A673 (cell line): Measurements from ENCODE around the gene KPNA4. TPM values are rescaled to one million over a fixed set of nuclear protein-coding genes. Genes with fewer than 3 reads are reported as not detected.

ENCODE experiments used
- BruUV-seq: library from RNA; stranded (reverse); fragments of 400-500 nt; replicated peaks from 2 replicates; lab custom pipeline; 2021; lab: Mats Ljungman, UMichigan
- CTCF ChIA-PET: fragments of 300-600 bp; sonication (Branson Sonifier 250); formaldehyde crosslinking; loops from one replicate; lab custom pipeline; 2022; ENCODE audit warnings: antibody characterized with exemption; lab: Charles Lee
- POLR2A ChIA-PET: fragments of 300-600 bp; sonication (Branson Sonifier 250); formaldehyde crosslinking; loops from one replicate; lab custom pipeline; 2022; ENCODE audit warnings: antibody characterized with exemption; ENCODE audit not compliant: low non-redundant PET; lab: Charles Lee
- DNase-seq: peaks from one replicate; pipeline ENCODE4 v3.0.0-alpha.2; 2015; ENCODE audit warnings: low spot score
- H3K27ac ChIP-seq: fragments of 200-600 bp; sonication (generic); 2 replicates; pipeline ENCODE4 v1.5.1; 2016; ENCODE audit warnings: mixed run types, low read depth, mild to moderate bottlenecking, mixed read lengths, antibody characterized with exemption, low read length; ENCODE audit not compliant: poor library complexity, severe bottlenecking
- H3K27me3 ChIP-seq: fragments of 200-600 bp; sonication (generic); replicated peaks from 2 replicates; pipeline ENCODE4 v1.6.1; 2017; ENCODE audit warnings: mixed run types, low read depth, mild to moderate bottlenecking, mixed read lengths, antibody characterized with exemption, low read length; ENCODE audit not compliant: insufficient read depth, poor library complexity
- H3K36me3 ChIP-seq: fragments of 200-600 bp; sonication (generic); 2 replicates; pipeline ENCODE4 v1.6.1; 2016; ENCODE audit warnings: mixed run types, mild to moderate bottlenecking, mixed read lengths, antibody characterized with exemption, low read length; ENCODE audit not compliant: insufficient read depth, poor library complexity, severe bottlenecking
- H3K4me1 ChIP-seq: fragments of 200-600 bp; sonication (generic); 2 replicates; pipeline ENCODE4 v1.6.1; 2017; ENCODE audit warnings: mixed run types, mild to moderate bottlenecking, mixed read lengths, antibody characterized with exemption, low read length; ENCODE audit not compliant: insufficient read depth, poor library complexity, severe bottlenecking
- H3K4me3 ChIP-seq: fragments of 200-600 bp; sonication (generic); 2 replicates; pipeline ENCODE4 v1.5.1; 2016; ENCODE audit warnings: low read depth, mixed run types, mild to moderate bottlenecking, mixed read lengths, low read length; ENCODE audit not compliant: poor library complexity, severe bottlenecking
- H3K9me3 ChIP-seq: fragments of 200-600 bp; sonication (generic); 2 replicates; pipeline ENCODE4 v1.6.1; 2016; ENCODE audit warnings: mixed run types, low read depth, mild to moderate bottlenecking, mixed read lengths, antibody characterized with exemption, low read length; ENCODE audit not compliant: poor library complexity, severe bottlenecking
- EZH2 ChIP-seq: fragments of 200-600 bp; sonication (generic); IDR thresholded peaks from 2 replicates; pipeline ENCODE4 v1.6.1; 2017; ENCODE audit warnings: borderline replicate concordance, low read depth, mild to moderate bottlenecking, mixed read lengths, antibody characterized with exemption, low read length; ENCODE audit not compliant: poor library complexity, severe bottlenecking
- intact Hi-C: fragments of 100-400 bp; cut with micrococcal nuclease; formaldehyde crosslinking; loops from one replicate; pipeline ENCODE4 v1.10.0; 2022; ENCODE audit not compliant: unreplicated experiment
- total RNA-seq: library from RNA; stranded (reverse); gene quantifications from 2 replicates; pipeline ENCODE4 v1.2.3, GENCODE V29; 2021
- TF ChIP-seq, protein P1 (sequence below): fragments of 300-800, 200-600 bp; sonication (generic); conservative IDR thresholded peaks from 2 replicates; pipeline ENCODE4 v1.5.1; 2017; ENCODE audit warnings: low read depth, mild to moderate bottlenecking, antibody characterized with exemption, low read length, moderate library complexity, mixed read lengths

The KPNA4 gene
- total RNA-seq, 1 experiment from 2014 or later, result 88.5 TPM

DNA sequence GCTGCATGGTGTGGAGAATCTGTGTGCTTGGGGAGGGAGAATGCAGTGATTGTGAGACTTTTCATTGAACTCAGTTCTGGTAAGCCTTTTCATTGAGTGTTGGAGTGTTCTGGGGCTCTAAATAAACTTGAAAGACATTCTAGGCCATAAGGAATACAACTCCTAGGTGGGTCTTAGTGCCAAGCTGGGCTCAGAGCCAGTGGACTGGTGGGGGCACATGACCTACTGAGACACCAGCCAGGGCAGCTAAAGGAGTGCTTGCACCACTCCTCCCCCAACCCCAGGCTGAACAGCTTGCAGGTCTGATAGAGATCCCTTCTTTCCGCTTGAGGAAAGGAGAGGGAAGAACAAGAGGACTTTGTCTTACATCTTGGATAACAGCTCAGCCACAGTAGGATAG, 21.7 kb upstream of the KPNA4 start:
- no peak for TF ChIP-seq EZH2
- TF ChIP-seq, protein P1, sequence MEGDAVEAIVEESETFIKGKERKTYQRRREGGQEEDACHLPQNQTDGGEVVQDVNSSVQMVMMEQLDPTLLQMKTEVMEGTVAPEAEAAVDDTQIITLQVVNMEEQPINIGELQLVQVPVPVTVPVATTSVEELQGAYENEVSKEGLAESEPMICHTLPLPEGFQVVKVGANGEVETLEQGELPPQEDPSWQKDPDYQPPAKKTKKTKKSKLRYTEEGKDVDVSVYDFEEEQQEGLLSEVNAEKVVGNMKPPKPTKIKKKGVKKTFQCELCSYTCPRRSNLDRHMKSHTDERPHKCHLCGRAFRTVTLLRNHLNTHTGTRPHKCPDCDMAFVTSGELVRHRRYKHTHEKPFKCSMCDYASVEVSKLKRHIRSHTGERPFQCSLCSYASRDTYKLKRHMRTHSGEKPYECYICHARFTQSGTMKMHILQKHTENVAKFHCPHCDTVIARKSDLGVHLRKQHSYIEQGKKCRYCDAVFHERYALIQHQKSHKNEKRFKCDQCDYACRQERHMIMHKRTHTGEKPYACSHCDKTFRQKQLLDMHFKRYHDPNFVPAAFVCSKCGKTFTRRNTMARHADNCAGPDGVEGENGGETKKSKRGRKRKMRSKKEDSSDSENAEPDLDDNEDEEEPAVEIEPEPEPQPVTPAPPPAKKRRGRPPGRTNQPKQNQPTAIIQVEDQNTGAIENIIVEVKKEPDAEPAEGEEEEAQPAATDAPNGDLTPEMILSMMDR, result no peak
- Histone ChIP-seq H3K4me1 (no peaks in the 10 kb centered on the region), H3K36me3 (no peaks in the 10 kb centered on the region), H3K27me3 (no peaks in the 10 kb centered on the region), H3K27ac (no peak overlapping the region), H3K9me3 (no peaks in the 10 kb centered on the region), H3K4me3 (no peak overlapping the region)
- BruUV-seq, result no TSS peak
- CTCF ChIA-PET, result no interaction called here
- POLR2A ChIA-PET, result no interaction called here
- DNase-seq, result no peak
- intact Hi-C loops, result no loop called here

DNA sequence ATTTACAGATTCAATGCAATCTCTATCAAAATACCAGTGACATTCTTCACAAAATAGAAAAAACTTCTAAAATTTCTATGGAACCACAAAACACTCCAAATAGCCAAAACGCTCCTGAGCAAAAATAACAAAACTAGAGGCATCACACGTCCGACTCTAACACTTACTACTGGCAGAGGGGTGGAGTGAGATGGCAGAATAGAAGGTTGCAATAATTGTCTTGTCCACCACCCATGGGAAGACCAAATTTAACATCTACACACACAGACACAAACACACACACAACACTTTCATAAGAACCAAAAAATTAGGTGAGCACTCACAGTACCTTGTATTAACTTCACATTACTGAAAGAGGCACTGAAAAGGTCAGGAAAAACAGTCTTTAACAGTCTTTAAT, 21.3 kb upstream of the KPNA4 start:
- Histone ChIP-seq H3K27ac (no peak overlapping the region), H3K27me3 (no peaks in the 10 kb centered on the region), H3K4me1 (no peaks in the 10 kb centered on the region), H3K36me3 (no peaks in the 10 kb centered on the region), H3K4me3 (no peak overlapping the region), H3K9me3 (no peaks in the 10 kb centered on the region)
- intact Hi-C loops, result no loop called here
- ChIA-PET POLR2A (no interaction called here), CTCF (no interaction called here)
- no peak for DNase-seq
- BruUV-seq, result no TSS peak
- TF ChIP-seq EZH2, result no peak
- TF ChIP-seq, protein P1, result no peak

DNA sequence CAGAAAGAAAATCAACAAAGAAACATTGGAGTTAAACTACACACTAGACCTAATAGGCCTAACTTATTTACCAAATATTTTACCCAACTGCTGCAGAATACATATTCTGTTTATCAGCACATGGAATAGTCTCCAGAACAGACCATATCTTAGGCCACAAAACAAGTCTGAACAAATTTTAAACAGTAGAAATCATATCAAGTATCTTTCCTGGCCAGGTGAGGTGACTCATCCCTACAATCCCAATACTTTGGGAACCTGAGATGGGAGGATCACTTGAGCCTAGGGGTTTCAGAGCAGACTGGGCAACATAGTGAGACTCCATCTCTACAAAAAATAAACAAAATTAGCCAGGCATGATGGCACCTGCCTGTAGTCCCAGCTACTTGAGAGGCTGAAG, 18.1 kb upstream of the KPNA4 start:
- POLR2A ChIA-PET, result no interaction called here
- Histone ChIP-seq H3K9me3 (no peaks in the 10 kb centered on the region), H3K27ac (no peak overlapping the region), H3K4me1 (no peaks in the 10 kb centered on the region), H3K4me3 (no peak overlapping the region), H3K27me3 (no peaks in the 10 kb centered on the region), H3K36me3 (no peaks in the 10 kb centered on the region)
- TF ChIP-seq, protein P1, result no peak
- TF ChIP-seq EZH2, result no peak
- no TSS peak for BruUV-seq
- intact Hi-C loops, result no loop called here
- DNase-seq, result no peak
- CTCF ChIA-PET, result no interaction called here
